ENCODE results near the gene TSPAN5.

Gene TSPAN5

GRCh38 chr4:98522062-98522461 lies 136.3 kb downstream of the TSPAN5 start:
- in situ Hi-C loops (cut with HindIII; ENCODE audit: low sequenced_read_pairs): no loop called here

GRCh38 chr4:98521486-98521885 lies 136.9 kb downstream of the TSPAN5 start:
- in situ Hi-C loops (cut with HindIII; ENCODE audit: low sequenced_read_pairs): no loop called here

- in situ Hi-C loops (cut with HindIII; ENCODE audit: low sequenced_read_pairs): no loop called here
These were observed 139.0 kb downstream of the TSPAN5 start for GRCh38 chr4:98519268-98519977.

GRCh38 chr4:98518559-98519267 lies 139.7 kb downstream of the TSPAN5 start:
- in situ Hi-C loops (cut with HindIII; ENCODE audit: low sequenced_read_pairs): no loop called here

- in situ Hi-C loops (cut with HindIII; ENCODE audit: low sequenced_read_pairs): no loop called here
These were observed 141.0 kb downstream of the TSPAN5 start for GRCh38 chr4:98517218-98518021.

GRCh38 chr4:98516441-98517217 lies 141.8 kb downstream of the TSPAN5 start:
- in situ Hi-C loops (cut with HindIII; ENCODE audit: low sequenced_read_pairs): no loop called here

GRCh38 chr4:98516042-98516440 lies 142.4 kb downstream of the TSPAN5 start:
- in situ Hi-C loops (cut with HindIII; ENCODE audit: low sequenced_read_pairs): no loop called here

GRCh38 chr4:98515470-98515809 lies 143.0 kb downstream of the TSPAN5 start:
- in situ Hi-C loops (cut with HindIII; ENCODE audit: low sequenced_read_pairs): no loop called here

GRCh38 chr4:98514741-98515469 lies 143.5 kb downstream of the TSPAN5 start:
- in situ Hi-C loops (cut with HindIII; ENCODE audit: low sequenced_read_pairs): no loop called here

- in situ Hi-C loops (cut with HindIII; ENCODE audit: low sequenced_read_pairs): no loop called here
These were observed 145.5 kb downstream of the TSPAN5 start for GRCh38 chr4:98512918-98513317.

- in situ Hi-C loops (cut with HindIII; ENCODE audit: low sequenced_read_pairs): no loop called here
These were observed 147.5 kb downstream of the TSPAN5 start for GRCh38 chr4:98510757-98511517.

- in situ Hi-C loops (cut with HindIII; ENCODE audit: low sequenced_read_pairs): no loop called here
These were observed 148.1 kb downstream of the TSPAN5 start for GRCh38 chr4:98510340-98510739.

- in situ Hi-C loops (cut with HindIII; ENCODE audit: low sequenced_read_pairs): no loop called here
These were observed 148.7 kb downstream of the TSPAN5 start for GRCh38 chr4:98509721-98510120.

- in situ Hi-C loops (cut with HindIII; ENCODE audit: low sequenced_read_pairs): no loop called here
These were observed 149.4 kb downstream of the TSPAN5 start for GRCh38 chr4:98508829-98509598.

- in situ Hi-C loops (cut with HindIII; ENCODE audit: low sequenced_read_pairs): no loop called here
These were observed 150.2 kb downstream of the TSPAN5 start for GRCh38 chr4:98508248-98508647.

GRCh38 chr4:98507299-98507698 lies 151.1 kb downstream of the TSPAN5 start:
- in situ Hi-C loops (cut with HindIII; ENCODE audit: low sequenced_read_pairs): no loop called here

- in situ Hi-C loops (cut with HindIII; ENCODE audit: low sequenced_read_pairs): no loop called here
These were observed 151.8 kb downstream of the TSPAN5 start for GRCh38 chr4:98506462-98507132.

GRCh38 chr4:98505992-98506391 lies 152.4 kb downstream of the TSPAN5 start:
- in situ Hi-C loops (cut with HindIII; ENCODE audit: low sequenced_read_pairs): no loop called here

Data from DLD1 (cell line).